ENCODE data around the gene HOXD10.

DNA sequence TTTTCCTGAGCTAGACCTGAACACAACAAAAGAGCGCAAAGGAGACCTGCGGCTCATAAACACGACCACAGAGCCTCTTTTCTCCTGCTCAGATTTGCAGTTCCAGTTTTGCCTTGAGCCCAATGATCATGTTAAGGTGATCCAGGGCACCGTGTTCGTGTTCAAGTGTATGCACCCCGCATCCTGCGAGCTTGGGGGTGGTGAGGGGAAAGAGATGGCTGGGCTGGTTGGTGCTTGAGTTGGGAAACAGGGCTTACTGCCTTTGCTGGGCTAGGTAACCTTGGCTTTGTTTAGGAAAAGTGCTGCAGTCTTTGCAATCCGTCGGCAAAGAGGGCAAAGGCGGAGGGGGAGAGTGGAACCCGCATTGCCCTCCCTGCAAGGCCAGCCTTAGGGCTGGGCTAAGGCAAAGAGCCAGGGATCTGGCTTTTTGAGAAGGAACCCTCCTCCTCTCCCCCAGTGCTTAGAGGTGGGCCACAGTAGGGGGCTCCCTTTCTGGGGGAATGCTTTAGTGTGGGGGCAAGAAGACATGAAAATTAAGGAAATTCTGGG, 1.3 kb downstream of the HOXD10 start:
- TF ChIP-seq ZNF232 (CRISPR knock-in tag; IDR thresholded peaks at IDR 0.05): no peak
- TF ChIP-seq, protein P1, sequence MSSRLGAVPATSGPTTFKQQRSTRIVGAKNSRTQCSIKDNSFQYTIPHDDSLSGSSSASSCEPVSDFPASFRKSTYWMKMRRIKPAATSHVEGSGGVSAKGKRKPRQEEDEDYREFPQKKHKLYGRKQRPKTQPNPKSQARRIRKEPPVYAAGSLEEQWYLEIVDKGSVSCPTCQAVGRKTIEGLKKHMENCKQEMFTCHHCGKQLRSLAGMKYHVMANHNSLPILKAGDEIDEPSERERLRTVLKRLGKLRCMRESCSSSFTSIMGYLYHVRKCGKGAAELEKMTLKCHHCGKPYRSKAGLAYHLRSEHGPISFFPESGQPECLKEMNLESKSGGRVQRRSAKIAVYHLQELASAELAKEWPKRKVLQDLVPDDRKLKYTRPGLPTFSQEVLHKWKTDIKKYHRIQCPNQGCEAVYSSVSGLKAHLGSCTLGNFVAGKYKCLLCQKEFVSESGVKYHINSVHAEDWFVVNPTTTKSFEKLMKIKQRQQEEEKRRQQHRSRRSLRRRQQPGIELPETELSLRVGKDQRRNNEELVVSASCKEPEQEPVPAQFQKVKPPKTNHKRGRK (tag; IDR thresholded peaks at IDR 0.05): no peak
- TF ChIP-seq, protein P2, sequence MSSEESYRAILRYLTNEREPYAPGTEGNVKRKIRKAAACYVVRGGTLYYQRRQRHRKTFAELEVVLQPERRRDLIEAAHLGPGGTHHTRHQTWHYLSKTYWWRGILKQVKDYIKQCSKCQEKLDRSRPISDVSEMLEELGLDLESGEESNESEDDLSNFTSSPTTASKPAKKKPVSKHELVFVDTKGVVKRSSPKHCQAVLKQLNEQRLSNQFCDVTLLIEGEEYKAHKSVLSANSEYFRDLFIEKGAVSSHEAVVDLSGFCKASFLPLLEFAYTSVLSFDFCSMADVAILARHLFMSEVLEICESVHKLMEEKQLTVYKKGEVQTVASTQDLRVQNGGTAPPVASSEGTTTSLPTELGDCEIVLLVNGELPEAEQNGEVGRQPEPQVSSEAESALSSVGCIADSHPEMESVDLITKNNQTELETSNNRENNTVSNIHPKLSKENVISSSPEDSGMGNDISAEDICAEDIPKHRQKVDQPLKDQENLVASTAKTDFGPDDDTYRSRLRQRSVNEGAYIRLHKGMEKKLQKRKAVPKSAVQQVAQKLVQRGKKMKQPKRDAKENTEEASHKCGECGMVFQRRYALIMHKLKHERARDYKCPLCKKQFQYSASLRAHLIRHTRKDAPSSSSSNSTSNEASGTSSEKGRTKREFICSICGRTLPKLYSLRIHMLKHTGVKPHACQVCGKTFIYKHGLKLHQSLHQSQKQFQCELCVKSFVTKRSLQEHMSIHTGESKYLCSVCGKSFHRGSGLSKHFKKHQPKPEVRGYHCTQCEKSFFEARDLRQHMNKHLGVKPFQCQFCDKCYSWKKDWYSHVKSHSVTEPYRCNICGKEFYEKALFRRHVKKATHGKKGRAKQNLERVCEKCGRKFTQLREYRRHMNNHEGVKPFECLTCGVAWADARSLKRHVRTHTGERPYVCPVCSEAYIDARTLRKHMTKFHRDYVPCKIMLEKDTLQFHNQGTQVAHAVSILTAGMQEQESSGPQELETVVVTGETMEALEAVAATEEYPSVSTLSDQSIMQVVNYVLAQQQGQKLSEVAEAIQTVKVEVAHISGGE (CRISPR knock-in tag; IDR thresholded peaks at IDR 0.05): no peak
- TF ChIP-seq PHF8 (IDR thresholded peaks at IDR 0.05; ENCODE audit: borderline replicate concordance, low read length): no peak
- TF ChIP-seq, protein P3, sequence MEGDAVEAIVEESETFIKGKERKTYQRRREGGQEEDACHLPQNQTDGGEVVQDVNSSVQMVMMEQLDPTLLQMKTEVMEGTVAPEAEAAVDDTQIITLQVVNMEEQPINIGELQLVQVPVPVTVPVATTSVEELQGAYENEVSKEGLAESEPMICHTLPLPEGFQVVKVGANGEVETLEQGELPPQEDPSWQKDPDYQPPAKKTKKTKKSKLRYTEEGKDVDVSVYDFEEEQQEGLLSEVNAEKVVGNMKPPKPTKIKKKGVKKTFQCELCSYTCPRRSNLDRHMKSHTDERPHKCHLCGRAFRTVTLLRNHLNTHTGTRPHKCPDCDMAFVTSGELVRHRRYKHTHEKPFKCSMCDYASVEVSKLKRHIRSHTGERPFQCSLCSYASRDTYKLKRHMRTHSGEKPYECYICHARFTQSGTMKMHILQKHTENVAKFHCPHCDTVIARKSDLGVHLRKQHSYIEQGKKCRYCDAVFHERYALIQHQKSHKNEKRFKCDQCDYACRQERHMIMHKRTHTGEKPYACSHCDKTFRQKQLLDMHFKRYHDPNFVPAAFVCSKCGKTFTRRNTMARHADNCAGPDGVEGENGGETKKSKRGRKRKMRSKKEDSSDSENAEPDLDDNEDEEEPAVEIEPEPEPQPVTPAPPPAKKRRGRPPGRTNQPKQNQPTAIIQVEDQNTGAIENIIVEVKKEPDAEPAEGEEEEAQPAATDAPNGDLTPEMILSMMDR (IDR thresholded peaks at IDR 0.05 in 2 of 3, conservative IDR thresholded peaks at IDR 0.05 in 1 of 3; ENCODE audit: insufficient read depth in 2 of 3, low read depth in 1 of 3, low read length in 3 of 3): no peak
- TF ChIP-seq, protein P4, sequence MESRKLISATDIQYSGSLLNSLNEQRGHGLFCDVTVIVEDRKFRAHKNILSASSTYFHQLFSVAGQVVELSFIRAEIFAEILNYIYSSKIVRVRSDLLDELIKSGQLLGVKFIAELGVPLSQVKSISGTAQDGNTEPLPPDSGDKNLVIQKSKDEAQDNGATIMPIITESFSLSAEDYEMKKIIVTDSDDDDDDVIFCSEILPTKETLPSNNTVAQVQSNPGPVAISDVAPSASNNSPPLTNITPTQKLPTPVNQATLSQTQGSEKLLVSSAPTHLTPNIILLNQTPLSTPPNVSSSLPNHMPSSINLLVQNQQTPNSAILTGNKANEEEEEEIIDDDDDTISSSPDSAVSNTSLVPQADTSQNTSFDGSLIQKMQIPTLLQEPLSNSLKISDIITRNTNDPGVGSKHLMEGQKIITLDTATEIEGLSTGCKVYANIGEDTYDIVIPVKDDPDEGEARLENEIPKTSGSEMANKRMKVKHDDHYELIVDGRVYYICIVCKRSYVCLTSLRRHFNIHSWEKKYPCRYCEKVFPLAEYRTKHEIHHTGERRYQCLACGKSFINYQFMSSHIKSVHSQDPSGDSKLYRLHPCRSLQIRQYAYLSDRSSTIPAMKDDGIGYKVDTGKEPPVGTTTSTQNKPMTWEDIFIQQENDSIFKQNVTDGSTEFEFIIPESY (CRISPR knock-in tag; IDR thresholded peaks at IDR 0.05): no peak
- TF ChIP-seq EP300 (IDR thresholded peaks at IDR 0.05; ENCODE audit: low read length): no peak
- no peak for TF ChIP-seq NBN (IDR thresholded peaks at IDR 0.05; ENCODE audit: low read depth)
- TF ChIP-seq, protein P5, sequence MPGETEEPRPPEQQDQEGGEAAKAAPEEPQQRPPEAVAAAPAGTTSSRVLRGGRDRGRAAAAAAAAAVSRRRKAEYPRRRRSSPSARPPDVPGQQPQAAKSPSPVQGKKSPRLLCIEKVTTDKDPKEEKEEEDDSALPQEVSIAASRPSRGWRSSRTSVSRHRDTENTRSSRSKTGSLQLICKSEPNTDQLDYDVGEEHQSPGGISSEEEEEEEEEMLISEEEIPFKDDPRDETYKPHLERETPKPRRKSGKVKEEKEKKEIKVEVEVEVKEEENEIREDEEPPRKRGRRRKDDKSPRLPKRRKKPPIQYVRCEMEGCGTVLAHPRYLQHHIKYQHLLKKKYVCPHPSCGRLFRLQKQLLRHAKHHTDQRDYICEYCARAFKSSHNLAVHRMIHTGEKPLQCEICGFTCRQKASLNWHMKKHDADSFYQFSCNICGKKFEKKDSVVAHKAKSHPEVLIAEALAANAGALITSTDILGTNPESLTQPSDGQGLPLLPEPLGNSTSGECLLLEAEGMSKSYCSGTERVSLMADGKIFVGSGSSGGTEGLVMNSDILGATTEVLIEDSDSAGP (CRISPR knock-in tag; IDR thresholded peaks at IDR 0.05): no peak
- no peak for TF ChIP-seq TBL1XR1 (IDR thresholded peaks at IDR 0.05; ENCODE audit: low read length in 2 of 2)
